PFSK-1 (cell line): Measurements from ENCODE around the gene KCNQ5.

ENCODE experiments used
- SIN3A ChIP-seq: IDR thresholded peaks from 2 replicates; pipeline ENCODE4 v1.6.1; 2012; ENCODE audit warnings: mild to moderate bottlenecking, low read length, moderate library complexity, borderline replicate concordance; ENCODE audit not compliant: insufficient read depth
- TAF1 ChIP-seq: IDR thresholded peaks from 2 replicates; pipeline ENCODE4 v1.6.1; 2012; ENCODE audit warnings: low read length, control low read depth, borderline replicate concordance; ENCODE audit not compliant: insufficient read depth

GRCh38 chr6:72626126-72626525 lies 4.3 kb downstream of the KCNQ5 start:
- TF ChIP-seq TAF1 (no peak), SIN3A (no peak)
